Right atrium auricular region (tissue), 2 donors: ENCODE results near the gene GPR183. TPM values are rescaled to one million over a fixed set of nuclear protein-coding genes. Genes with fewer than 3 reads are reported as not detected.

Experiments
- DNase-seq: peaks from one replicate; pipeline ENCODE4 v3.0.0-alpha.2; 2019; ENCODE audit warnings: low spot score
- H3K27ac ChIP-seq, 2 donors: fragments of 200-600 bp; sonication (generic); 1 replicate in 1 of 2; 2 replicates in 1 of 2; pipeline ENCODE4 v1.5.1; 2016 to 2019
- H3K27me3 ChIP-seq, 2 donors: fragments of 200-600 bp; sonication (generic); one replicate each; pipeline versions ENCODE4 v1.5.1 to v1.6.0; 2017 to 2019
- H3K36me3 ChIP-seq: fragments of 200-600 bp; sonication (generic); one replicate; pipeline ENCODE4 v1.5.1; 2016
- H3K4me1 ChIP-seq, 2 donors: fragments of 200-600 bp; sonication (generic); one replicate each; pipeline versions ENCODE4 v1.5.1 to v1.6.0; 2017 to 2019
- H3K4me3 ChIP-seq, 2 donors: fragments of 200-600 bp; sonication (generic); 1 replicate in 1 of 2; 2 replicates in 1 of 2; pipeline ENCODE4 v1.5.1; 2017 to 2019; ENCODE audit warnings: mild to moderate bottlenecking in 1 of 2, moderate library complexity in 1 of 2
- H3K9me3 ChIP-seq, 2 donors: fragments of 200-600 bp; sonication (generic); one replicate each; pipeline ENCODE4 v1.5.1; 2019
- CTCF ChIP-seq, 2 donors: fragments of 200-600 bp; sonication (generic); IDR thresholded peaks; one replicate each; pipeline ENCODE4 v1.5.1; 2019; ENCODE audit warnings: antibody characterized with exemption in 2 of 2
- total RNA-seq, 2 donors: library from RNA; depleted of rRNA; stranded (reverse); fragments of >200 nt; gene quantifications; one replicate each; pipeline ENCODE4 v1.1.0, GENCODE V29; 2016

Gene GPR183
- total RNA-seq, 2 donors from 2014 or later, result 7.6 to 13.3 TPM

- Histone ChIP-seq H3K4me1 (no peaks in the 10 kb centered on the region), H3K36me3 (no peaks in the 10 kb centered on the region), H3K9me3 (no peaks in the 10 kb centered on the region), H3K27ac (no peak overlapping the region), H3K27me3 (no peaks in the 10 kb centered on the region), H3K4me3 (no peak overlapping the region)
- DNase-seq, result no peak
- no peak for TF ChIP-seq CTCF (IDR thresholded peaks at IDR 0.05)
These were observed 6.0 kb downstream of the GPR183 start for GRCh38 chr13:99301056-99301838.

GRCh38 chr13:99299920-99300341, 7.3 kb downstream of the GPR183 start:
- Histone ChIP-seq H3K4me1 (no peaks in the 10 kb centered on the region), H3K27ac (no peak overlapping the region), H3K27me3 (no peaks in the 10 kb centered on the region), H3K36me3 (peaks cover 9% of the 10 kb centered on the region), H3K4me3 (no peak overlapping the region), H3K9me3 (no peaks in the 10 kb centered on the region)
- DNase-seq, result no peak
- no peak for TF ChIP-seq CTCF (IDR thresholded peaks at IDR 0.05)

GRCh38 chr13:99299256-99299919, 7.8 kb downstream of the GPR183 start:
- DNase-seq, result no peak
- no peak overlapping the region for H3K4me3 ChIP-seq
- H3K9me3 ChIP-seq, result no peaks in the 10 kb centered on the region
- H3K27ac ChIP-seq, result no peak overlapping the region
- H3K4me1 ChIP-seq, result no peaks in the 10 kb centered on the region
- TF ChIP-seq CTCF (IDR thresholded peaks at IDR 0.05), result no peak
- peaks cover 10% of the 10 kb centered on the region for H3K36me3 ChIP-seq
- no peaks in the 10 kb centered on the region for H3K27me3 ChIP-seq

GRCh38 chr13:99298056-99298455, 9.1 kb downstream of the GPR183 start:
- H3K4me1 ChIP-seq, result no peaks in the 10 kb centered on the region
- H3K27ac ChIP-seq, result no peak overlapping the region
- DNase-seq, result no peak
- peaks cover 10% of the 10 kb centered on the region for H3K36me3 ChIP-seq
- H3K27me3 ChIP-seq, result no peaks in the 10 kb centered on the region
- no peak overlapping the region for H3K4me3 ChIP-seq
- TF ChIP-seq CTCF (IDR thresholded peaks at IDR 0.05), result no peak
- no peaks in the 10 kb centered on the region for H3K9me3 ChIP-seq

GRCh38 chr13:99297331-99297730, 9.9 kb downstream of the GPR183 start:
- H3K4me3 ChIP-seq, result no peak overlapping the region
- no peak overlapping the region for H3K27ac ChIP-seq

More at GRCh38 chr13:99297331-99297730, 9.9 kb downstream of the GPR183 start:
- DNase-seq, result no peak
- no peaks in the 10 kb centered on the region for H3K27me3 ChIP-seq
- peaks cover 10% of the 10 kb centered on the region for H3K36me3 ChIP-seq
- TF ChIP-seq CTCF (IDR thresholded peaks at IDR 0.05), result no peak
- no peaks in the 10 kb centered on the region for H3K9me3 ChIP-seq
- no peaks in the 10 kb centered on the region for H3K4me1 ChIP-seq
